Mucosa of descending colon (tissue), 3 donors: ENCODE measurements around the gene PPP2R2D. TPM values are rescaled to one million over a fixed set of nuclear protein-coding genes. Genes with fewer than 3 reads are reported as not detected.

Source experiments
- ATAC-seq: fragments of 200-7000 bp; cut with Tn5 transposase; one replicate; pipeline ENCODE4 v1.9.1; 2020; ENCODE audit warnings: mild to moderate bottlenecking, moderate library complexity
- DNase-seq, 3 donors: peaks; one replicate each; pipeline ENCODE4 v3.0.0-alpha.2; 2020
- H3K36me3 ChIP-seq: fragments of 200-600 bp; one replicate; pipeline ENCODE4 v1.8.0; 2021; ENCODE audit warnings: low read depth, mild to moderate bottlenecking
- H3K4me1 ChIP-seq: fragments of 200-600 bp; one replicate; pipeline ENCODE4 v1.8.0; 2021; ENCODE audit warnings: low read depth, mild to moderate bottlenecking
- H3K4me3 ChIP-seq: fragments of 200-600 bp; one replicate; pipeline ENCODE4 v1.8.0; 2021; ENCODE audit warnings: mild to moderate bottlenecking
- H3K9me3 ChIP-seq: fragments of 200-600 bp; one replicate; pipeline ENCODE4 v1.8.0; 2021; ENCODE audit warnings: mild to moderate bottlenecking
- intact Hi-C, 2 donors: fragments of 100-400 bp; cut with DNase I in 1 of 2; cut with micrococcal nuclease in 1 of 2; formaldehyde crosslinking; loops; one replicate each; pipeline versions ENCODE4 v1.11.0 to v1.11.1; 2022; cut with DNase I, micrococcal nuclease
- total RNA-seq, 3 donors: library from RNA; stranded (reverse); fragmentation: NEBNext Ultra II Directional in 2 of 3; extraction: Animal tissue kit (Norgen Biotek cat#: 25700) in 2 of 3; gene quantifications; one replicate each; pipeline versions ENCODE4 v1.2.1 to v1.2.4, GENCODE V29; 2021 to 2023
- TF ChIP-seq, protein P1 (sequence below): fragments of 200-600 bp; IDR thresholded peaks from one replicate; pipeline ENCODE4 v1.8.0; 2022; ENCODE audit warnings: antibody characterized with exemption, mild to moderate bottlenecking
- donor health status: DM: no; HTN: no; CAD: no; lungs with moderate emphysema.
- donor health status: DM: no; HTN: no; CAD: no.
- donor health status: DM: no; HTN: yes; CAD: no.

Gene PPP2R2D
- total RNA-seq, 3 donors from 2014 or later = 27.8 to 34.4 (median 33.9) TPM

DNA sequence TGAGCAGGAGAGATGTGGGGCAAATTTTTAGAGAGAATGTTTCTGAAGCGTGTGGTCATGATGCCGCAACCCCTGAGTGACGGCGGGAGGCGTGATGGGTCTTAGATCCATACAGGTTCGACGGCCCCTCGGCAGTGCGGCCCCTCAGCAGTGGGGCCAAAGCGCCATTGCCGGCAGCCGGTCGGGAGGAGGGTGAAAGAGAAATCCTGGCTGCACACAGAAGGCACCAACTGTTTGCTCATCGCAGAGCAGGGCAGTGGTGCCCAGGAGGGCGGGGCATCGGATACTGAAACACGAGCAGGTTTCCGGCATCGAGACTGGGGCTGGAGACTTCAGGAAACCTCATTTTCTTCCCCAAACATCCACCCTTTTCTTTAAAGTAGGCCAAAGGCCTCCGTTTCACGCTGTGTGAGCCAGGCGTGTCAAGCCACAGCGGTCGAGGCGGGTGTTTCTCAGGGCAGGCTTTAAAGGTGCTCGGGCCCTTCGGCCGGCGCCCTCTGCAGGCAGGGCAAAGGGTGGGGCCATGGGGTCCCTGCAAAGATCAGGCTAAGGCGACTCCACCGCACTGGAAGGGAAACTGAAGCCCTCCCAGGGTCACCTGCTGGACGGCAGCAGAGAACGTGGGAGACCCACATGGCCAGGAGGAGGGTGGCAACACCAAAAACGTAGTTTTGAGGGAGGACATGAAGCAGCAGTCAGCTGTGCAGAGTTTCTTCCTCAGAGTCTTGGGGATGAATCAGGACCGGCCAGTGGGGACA, 42.0 kb upstream of the PPP2R2D start:
- Histone ChIP-seq H3K36me3 (no peaks in the 10 kb centered on the region), H3K9me3 (no peaks in the 10 kb centered on the region), H3K4me3 (no peak overlapping the region), H3K4me1 (no peaks in the 10 kb centered on the region)
- intact Hi-C loops = no loop called here
- no peak for ATAC-seq
- TF ChIP-seq, protein P1, sequence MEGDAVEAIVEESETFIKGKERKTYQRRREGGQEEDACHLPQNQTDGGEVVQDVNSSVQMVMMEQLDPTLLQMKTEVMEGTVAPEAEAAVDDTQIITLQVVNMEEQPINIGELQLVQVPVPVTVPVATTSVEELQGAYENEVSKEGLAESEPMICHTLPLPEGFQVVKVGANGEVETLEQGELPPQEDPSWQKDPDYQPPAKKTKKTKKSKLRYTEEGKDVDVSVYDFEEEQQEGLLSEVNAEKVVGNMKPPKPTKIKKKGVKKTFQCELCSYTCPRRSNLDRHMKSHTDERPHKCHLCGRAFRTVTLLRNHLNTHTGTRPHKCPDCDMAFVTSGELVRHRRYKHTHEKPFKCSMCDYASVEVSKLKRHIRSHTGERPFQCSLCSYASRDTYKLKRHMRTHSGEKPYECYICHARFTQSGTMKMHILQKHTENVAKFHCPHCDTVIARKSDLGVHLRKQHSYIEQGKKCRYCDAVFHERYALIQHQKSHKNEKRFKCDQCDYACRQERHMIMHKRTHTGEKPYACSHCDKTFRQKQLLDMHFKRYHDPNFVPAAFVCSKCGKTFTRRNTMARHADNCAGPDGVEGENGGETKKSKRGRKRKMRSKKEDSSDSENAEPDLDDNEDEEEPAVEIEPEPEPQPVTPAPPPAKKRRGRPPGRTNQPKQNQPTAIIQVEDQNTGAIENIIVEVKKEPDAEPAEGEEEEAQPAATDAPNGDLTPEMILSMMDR = no peak
- DNase-seq = no peak

- Histone ChIP-seq H3K36me3 (no peaks in the 10 kb centered on the region), H3K4me1 (no peaks in the 10 kb centered on the region), H3K4me3 (no peak overlapping the region), H3K9me3 (no peaks in the 10 kb centered on the region)
- TF ChIP-seq, protein P1 = no peak
- ATAC-seq (no peak), DNase-seq (no peak)
- intact Hi-C loops = no loop called here
These were observed 41.3 kb upstream of the PPP2R2D start for GRCh38 chr10:131859341-131860020.

GRCh38 chr10:131860311-131860710, 40.5 kb upstream of the PPP2R2D start:
- no peaks in the 10 kb centered on the region for H3K36me3 ChIP-seq
- H3K4me3 ChIP-seq = no peak overlapping the region
- no peak for DNase-seq
- TF ChIP-seq, protein P1 = no peak
- intact Hi-C loops = no loop called here
- H3K9me3 ChIP-seq = no peaks in the 10 kb centered on the region
- no peaks in the 10 kb centered on the region for H3K4me1 ChIP-seq
- ATAC-seq = no peak

DNA sequence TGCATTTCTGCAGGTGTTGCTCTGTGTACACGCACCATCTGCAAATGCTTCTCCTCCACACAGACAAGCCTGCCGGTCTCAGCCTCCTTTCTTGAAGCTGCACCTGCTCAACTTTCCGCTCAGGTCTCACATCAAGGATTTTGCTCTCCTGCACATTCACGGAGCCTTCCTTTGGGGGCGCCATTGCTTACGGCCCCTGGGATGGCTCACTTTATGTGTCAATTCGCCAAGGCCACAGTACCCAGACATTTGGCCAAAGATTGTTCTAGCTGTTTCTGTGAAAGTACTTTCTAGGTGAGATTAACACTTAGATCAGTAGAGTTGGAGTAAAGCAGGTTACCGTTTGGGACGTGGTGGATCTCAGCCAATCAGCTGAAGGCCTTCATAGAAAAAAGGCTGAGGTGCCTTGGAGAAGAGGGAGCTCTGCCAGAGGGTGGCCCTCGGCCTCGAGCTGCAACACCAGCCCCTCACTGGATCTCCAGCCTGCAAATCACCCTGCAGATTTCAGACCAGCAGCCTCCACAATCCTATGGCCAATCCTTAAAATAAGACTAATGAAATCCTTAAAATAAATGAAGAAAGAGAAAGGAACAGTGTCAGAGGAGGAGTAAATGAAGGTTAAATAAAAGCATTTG, 39.9 kb upstream of the PPP2R2D start:
- intact Hi-C loops = no loop called here
- DNase-seq (no peak), ATAC-seq (no peak)
- TF ChIP-seq, protein P1 = no peak
- Histone ChIP-seq H3K36me3 (no peaks in the 10 kb centered on the region), H3K9me3 (no peaks in the 10 kb centered on the region), H3K4me3 (no peak overlapping the region), H3K4me1 (no peaks in the 10 kb centered on the region)

DNA sequence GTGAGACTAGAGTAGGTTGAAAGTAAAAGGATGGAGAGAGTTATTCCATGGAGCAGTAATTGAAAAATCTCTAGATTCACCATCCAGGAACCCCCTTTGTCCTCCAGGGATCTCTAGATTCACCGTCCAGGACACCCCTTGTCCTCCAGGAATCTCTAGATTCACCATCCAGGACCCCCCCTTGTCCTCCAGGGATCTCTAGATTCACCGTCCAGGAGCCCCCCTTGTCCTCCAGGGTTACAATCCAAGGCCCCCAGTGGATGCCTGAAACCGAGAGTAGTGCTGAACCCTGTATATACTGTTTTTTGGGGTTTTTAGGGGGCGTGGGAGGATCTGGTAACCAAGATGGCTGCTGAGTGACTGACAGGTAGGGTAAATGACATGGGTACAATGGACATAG, 38.3 kb upstream of the PPP2R2D start:
- H3K4me1 ChIP-seq = no peaks in the 10 kb centered on the region
- DNase-seq = no peak
- no peak for ATAC-seq
- TF ChIP-seq, protein P1 = no peak
- H3K36me3 ChIP-seq = no peaks in the 10 kb centered on the region
- no peaks in the 10 kb centered on the region for H3K9me3 ChIP-seq
- intact Hi-C loops = no loop called here
- H3K4me3 ChIP-seq = no peak overlapping the region
